Mesenchymal stem cell (in vitro differentiated cells and primary cell): ENCODE measurements around the gene AP2S1.

Source experiments
- DNase-seq: peaks from one replicate; pipeline ENCODE4 v3.0.0-alpha.2; 2013
- H2AFZ ChIP-seq: one replicate; pipeline ENCODE4 v1.6.1; 2013; ENCODE audit warnings: low read depth, mild to moderate bottlenecking, control low read depth, inconsistent platforms, low read length, moderate library complexity
- H2AK5ac ChIP-seq: 2 replicates; pipeline ENCODE4 v1.6.1; 2013; ENCODE audit warnings: low read length, moderate library complexity, mild to moderate bottlenecking, inconsistent platforms; ENCODE audit not compliant: severe bottlenecking
- H2BK120ac ChIP-seq: one replicate; pipeline ENCODE4 v1.6.1; 2013; ENCODE audit warnings: low read depth, mild to moderate bottlenecking, inconsistent platforms, low read length, moderate library complexity
- H2BK12ac ChIP-seq, 2 experiments: one replicate each; pipeline ENCODE4 v1.6.1; 2013; ENCODE audit warnings: inconsistent platforms in 2 of 2, low read length in 2 of 2, mild to moderate bottlenecking in 2 of 2, moderate library complexity in 2 of 2, control low read depth in 1 of 2
- H2BK15ac ChIP-seq: one replicate; pipeline ENCODE4 v1.6.1; 2013; ENCODE audit warnings: mild to moderate bottlenecking, low read depth, inconsistent platforms; ENCODE audit not compliant: poor library complexity, severe bottlenecking
- H2BK5ac ChIP-seq: 2 replicates; pipeline ENCODE4 v1.6.1; 2013; ENCODE audit warnings: low read depth, mild to moderate bottlenecking, low read length, control low read depth, inconsistent platforms; ENCODE audit not compliant: poor library complexity, severe bottlenecking
- H3K14ac ChIP-seq, 2 experiments: one replicate each; pipeline ENCODE4 v1.6.1; 2013; ENCODE audit warnings: inconsistent platforms in 2 of 2, low read length in 2 of 2, control low read depth in 1 of 2, mild to moderate bottlenecking in 1 of 2, moderate library complexity in 1 of 2
- H3K18ac ChIP-seq, 2 experiments: one replicate each; pipeline ENCODE4 v1.6.1; 2013; ENCODE audit warnings: inconsistent platforms in 2 of 2, low read length in 2 of 2, control low read depth in 1 of 2, low read depth in 1 of 2, mild to moderate bottlenecking in 1 of 2
- H3K23ac ChIP-seq, 2 experiments: one replicate each; pipeline ENCODE4 v1.6.1; 2013; ENCODE audit warnings: inconsistent platforms in 2 of 2, low read length in 2 of 2, mild to moderate bottlenecking in 2 of 2, moderate library complexity in 2 of 2, control low read depth in 1 of 2
- H3K27ac ChIP-seq: 2 replicates; pipeline ENCODE4 v1.5.1; 2013; ENCODE audit warnings: mild to moderate bottlenecking, moderate library complexity, low read length, control low read depth, inconsistent platforms; ENCODE audit not compliant: poor library complexity, severe bottlenecking
- H3K27me3 ChIP-seq, 2 experiments: 2 replicates each; pipeline versions ENCODE4 v1.6.1 to v1.7.0; 2013; ENCODE audit warnings: low read length in 2 of 2, mild to moderate bottlenecking in 2 of 2, moderate library complexity in 2 of 2, control low read depth in 1 of 2, inconsistent platforms in 1 of 2; ENCODE audit not compliant: control insufficient read depth in 1 of 2, insufficient read depth in 1 of 2
- H3K36me3 ChIP-seq, 2 experiments: 2 replicates each; pipeline versions ENCODE4 v1.6.1 to v1.7.0; 2013; ENCODE audit warnings: low read length in 2 of 2, control low read depth in 1 of 2, inconsistent platforms in 1 of 2, low read depth in 1 of 2, mild to moderate bottlenecking in 1 of 2; ENCODE audit not compliant: insufficient read depth in 2 of 2, control insufficient read depth in 1 of 2
- H3K4ac ChIP-seq, 2 experiments: one replicate each; pipeline ENCODE4 v1.6.1; 2013; ENCODE audit warnings: inconsistent platforms in 2 of 2, low read length in 2 of 2, mild to moderate bottlenecking in 2 of 2, moderate library complexity in 2 of 2, control low read depth in 1 of 2, low read depth in 1 of 2
- H3K4me1 ChIP-seq: 2 replicates; pipeline ENCODE4 v1.6.1; 2013; ENCODE audit warnings: low read depth, low read length, control low read depth; ENCODE audit not compliant: control insufficient read depth, insufficient read depth
- H3K4me2 ChIP-seq: 2 replicates; pipeline ENCODE4 v1.6.1; 2013; ENCODE audit warnings: low read length, mild to moderate bottlenecking, inconsistent platforms; ENCODE audit not compliant: poor library complexity, severe bottlenecking
- H3K4me3 ChIP-seq, 2 experiments: 2 replicates each; pipeline versions ENCODE4 v1.5.1 to v1.7.0; 2013; ENCODE audit warnings: low read length in 2 of 2, mild to moderate bottlenecking in 2 of 2, control low read depth in 1 of 2, low read depth in 1 of 2; ENCODE audit not compliant: insufficient read depth in 1 of 2
- H3K79me1 ChIP-seq: replicated peaks from 2 replicates; pipeline ENCODE4 v1.6.1; 2013; ENCODE audit warnings: mild to moderate bottlenecking, control low read depth, low read length, inconsistent platforms; ENCODE audit not compliant: poor library complexity, severe bottlenecking
- H3K9ac ChIP-seq: 2 replicates; pipeline ENCODE4 v1.7.0; 2013; ENCODE audit warnings: mild to moderate bottlenecking, low read length, moderate library complexity
- H3K9me3 ChIP-seq: 2 replicates; pipeline ENCODE4 v1.7.0; 2013; ENCODE audit warnings: mild to moderate bottlenecking, low read length; ENCODE audit not compliant: control insufficient read depth
- H4K8ac ChIP-seq: one replicate; pipeline ENCODE4 v1.6.1; 2013; ENCODE audit warnings: inconsistent platforms, mild to moderate bottlenecking, low read length, moderate library complexity
- H4K91ac ChIP-seq: one replicate; pipeline ENCODE4 v1.6.1; 2013; ENCODE audit warnings: mild to moderate bottlenecking, low read length, inconsistent platforms
- whole genome bisulfite sequencing: methylation state at CpG from one replicate; pipeline ENCODE4 v1.1.7; 2013; ENCODE audit warnings: mixed read lengths; 5-methylcytosine and 5-hydroxymethylcytosine counted together

Gene AP2S1

GRCh38 chr19:46881092-46881491 lies 30.4 kb upstream of the AP2S1 start:
- Histone ChIP-seq H3K27me3 (no peaks in the 10 kb centered on the region), H2BK120ac (no peak overlapping the region), H3K4ac (no peak overlapping the region), H3K36me3 (no peaks in the 10 kb centered on the region), H3K9me3 (no peaks in the 10 kb centered on the region), H2BK12ac (no peak overlapping the region), H2BK15ac (no peak overlapping the region), H2AK5ac (no peak overlapping the region), H4K8ac (no peak overlapping the region), H3K23ac (no peak overlapping the region), H3K9ac (no peak overlapping the region), H4K91ac (no peak overlapping the region), H3K14ac (no peak overlapping the region), H3K27ac (no peak overlapping the region), H2BK5ac (no peak overlapping the region), H3K4me1 (peaks cover 22% of the 10 kb centered on the region), H3K18ac (no peak overlapping the region), H3K4me2 (no peak overlapping the region), H3K79me1 (peaks cover 18% of the 10 kb centered on the region), H3K4me3 (no peak overlapping the region), H2AFZ (no peak overlapping the region)
- DNase-seq = no peak
- WGBS = 99% methylated on average over 4 of the region's 4 CpGs

- peaks cover 19% of the 10 kb centered on the region for H3K4me1 ChIP-seq
- no peak overlapping the region for H3K23ac ChIP-seq
- H3K27me3 ChIP-seq = no peaks in the 10 kb centered on the region
- H3K79me1 ChIP-seq = peaks cover 15% of the 10 kb centered on the region
- H3K27ac ChIP-seq = peak overlapping the region; percentile 64
- no peak overlapping the region for H2AFZ ChIP-seq
- H3K4me3 ChIP-seq = no peak overlapping the region
- no peak overlapping the region for H3K9ac ChIP-seq
- H2BK120ac ChIP-seq = no peak overlapping the region
- H2BK15ac ChIP-seq = no peak overlapping the region
- no peak for DNase-seq
- H2AK5ac ChIP-seq = no peak overlapping the region
- no peak overlapping the region for H4K8ac ChIP-seq
- no peak overlapping the region for H2BK5ac ChIP-seq
- H3K4ac ChIP-seq = no peak overlapping the region
- H3K9me3 ChIP-seq = no peaks in the 10 kb centered on the region
- H4K91ac ChIP-seq = no peak overlapping the region
- H3K18ac ChIP-seq = no peak overlapping the region
- peaks cover 0 to 4% of the 10 kb centered on the region in 2 experiments for H3K36me3 ChIP-seq
- no peak overlapping the region for H2BK12ac ChIP-seq
- no peak overlapping the region for H3K4me2 ChIP-seq
- no peak overlapping the region for H3K14ac ChIP-seq
- 100% methylated on average over 1 of the region's 1 CpG for WGBS
These were observed 29.8 kb upstream of the AP2S1 start for GRCh38 chr19:46880431-46880830.

- no peak overlapping the region for H2BK12ac ChIP-seq
- H4K91ac ChIP-seq = peak overlapping the region; percentile 27
- H3K79me1 ChIP-seq = peaks cover 12% of the 10 kb centered on the region
- peak overlapping the region; percentile 35 for H2AK5ac ChIP-seq
- H3K4me1 ChIP-seq = peaks cover 18% of the 10 kb centered on the region
- no peaks in the 10 kb centered on the region for H3K27me3 ChIP-seq
- H3K4ac ChIP-seq = no peak overlapping the region
- no peak overlapping the region for H2BK5ac ChIP-seq
- 36% methylated on average over 9 of the region's 9 CpGs for WGBS
- no peak overlapping the region for H2AFZ ChIP-seq
- H3K14ac ChIP-seq = no peak overlapping the region
- H2BK120ac ChIP-seq = no peak overlapping the region
- peak overlapping the region in 1 of 2 experiments; percentile 30 for H3K4me3 ChIP-seq
- no peaks in the 10 kb centered on the region for H3K9me3 ChIP-seq
- no peak overlapping the region for H3K4me2 ChIP-seq
- no peak overlapping the region for H3K18ac ChIP-seq
- peak overlapping the region; percentile 72 for H3K9ac ChIP-seq
- no peak overlapping the region for H3K23ac ChIP-seq
- peak overlapping the region; percentile 80 for H3K27ac ChIP-seq
- no peak overlapping the region for H2BK15ac ChIP-seq
- peaks cover 0 to 7% of the 10 kb centered on the region in 2 experiments for H3K36me3 ChIP-seq
- no peak overlapping the region for H4K8ac ChIP-seq
- DNase-seq = peak; percentile 87
These were observed 28.1 kb upstream of the AP2S1 start for GRCh38 chr19:46878613-46879375.

GRCh38 chr19:46875657-46876056 lies 25.0 kb upstream of the AP2S1 start:
- no peak overlapping the region for H2BK5ac ChIP-seq
- DNase-seq = no peak
- H2AK5ac ChIP-seq = peak overlapping the region; percentile 9
- H3K36me3 ChIP-seq = peaks cover 0 to 7% of the 10 kb centered on the region in 2 experiments
- H3K4ac ChIP-seq = no peak overlapping the region
- no peak overlapping the region for H3K14ac ChIP-seq
- no peak overlapping the region for H4K91ac ChIP-seq
- no peak overlapping the region for H3K4me2 ChIP-seq
- H2BK15ac ChIP-seq = no peak overlapping the region
- H2AFZ ChIP-seq = no peak overlapping the region
- H3K23ac ChIP-seq = no peak overlapping the region
- no peak overlapping the region for H3K4me3 ChIP-seq
- no peak overlapping the region for H3K27ac ChIP-seq
- no peaks in the 10 kb centered on the region for H3K27me3 ChIP-seq
- H3K79me1 ChIP-seq = peaks cover 6% of the 10 kb centered on the region
- no peak overlapping the region for H2BK120ac ChIP-seq
- no peaks in the 10 kb centered on the region for H3K9me3 ChIP-seq
- no peak overlapping the region for H4K8ac ChIP-seq
- no peak overlapping the region for H3K9ac ChIP-seq
- 100% methylated on average over 5 of the region's 6 CpGs for WGBS
- H3K18ac ChIP-seq = no peak overlapping the region
- no peak overlapping the region for H2BK12ac ChIP-seq
- peaks cover 15% of the 10 kb centered on the region for H3K4me1 ChIP-seq
